ENCODE measurements around the gene TPRG1L.

TPRG1L gene

DNA sequence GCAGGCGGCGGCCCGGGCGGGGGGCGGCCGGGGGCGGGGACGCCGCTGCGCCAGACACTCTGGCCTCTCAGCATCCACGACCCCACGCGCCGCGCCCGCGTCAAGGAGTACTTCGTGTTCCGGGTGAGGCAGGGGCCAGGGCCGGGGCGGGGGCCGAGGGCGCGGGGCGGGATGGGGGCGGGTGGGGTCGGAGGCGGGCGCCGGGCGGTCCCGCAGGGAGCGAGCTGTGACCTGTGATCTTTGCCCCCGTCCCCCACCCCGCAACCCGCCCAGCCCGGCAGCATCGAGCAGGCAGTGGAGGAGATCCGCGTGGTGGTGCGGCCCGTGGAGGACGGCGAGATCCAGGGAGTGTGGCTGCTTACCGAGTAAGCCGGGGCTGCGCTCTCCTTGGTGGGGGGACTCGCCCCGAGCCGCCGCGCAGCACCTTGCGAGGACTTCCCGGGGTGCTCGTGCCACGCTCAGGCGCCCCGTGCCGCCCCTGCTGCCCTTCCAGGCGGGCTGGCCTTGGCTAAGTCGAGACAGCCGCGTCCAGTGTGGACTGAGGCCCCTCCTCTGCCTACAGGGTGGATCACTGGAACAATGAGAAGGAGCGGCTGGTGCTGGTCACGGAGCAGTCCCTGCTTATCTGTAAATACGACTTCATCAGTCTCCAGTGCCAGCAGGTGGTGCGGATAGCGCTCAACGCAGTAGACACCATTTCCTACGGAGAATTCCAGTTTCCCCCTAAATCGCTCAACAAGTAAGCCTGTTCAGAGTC, 514 bp downstream of the TPRG1L start (continued):
- peak; percentile 65; the same call in 1 of the 2 replicates for TF ChIP-seq ZNF10 (tag by site-specific recombination; IDR thresholded peaks at IDR 0.05)
- TF ChIP-seq ZNF335 (tag by site-specific recombination; conservative IDR thresholded peaks at IDR 0.05) = peak; percentile 67
- no peak for TF ChIP-seq ZNF26 (tag by site-specific recombination; IDR thresholded peaks at IDR 0.05)
- 0 out of 2 replicates have a peak, but pooled peaks have one; percentile 12 for TF ChIP-seq ZNF423 (tag by site-specific recombination; IDR thresholded peaks at IDR 0.05)
- peak; percentile 61 for TF ChIP-seq ZIC2 (tag by site-specific recombination; IDR thresholded peaks at IDR 0.05)
- TF ChIP-seq ZNF76 (tag by site-specific recombination; IDR thresholded peaks at IDR 0.05; ENCODE audit: borderline replicate concordance, low read depth) = 0 out of 2 replicates have a peak, but pooled peaks have one; percentile 26
- TF ChIP-seq, protein P1, sequence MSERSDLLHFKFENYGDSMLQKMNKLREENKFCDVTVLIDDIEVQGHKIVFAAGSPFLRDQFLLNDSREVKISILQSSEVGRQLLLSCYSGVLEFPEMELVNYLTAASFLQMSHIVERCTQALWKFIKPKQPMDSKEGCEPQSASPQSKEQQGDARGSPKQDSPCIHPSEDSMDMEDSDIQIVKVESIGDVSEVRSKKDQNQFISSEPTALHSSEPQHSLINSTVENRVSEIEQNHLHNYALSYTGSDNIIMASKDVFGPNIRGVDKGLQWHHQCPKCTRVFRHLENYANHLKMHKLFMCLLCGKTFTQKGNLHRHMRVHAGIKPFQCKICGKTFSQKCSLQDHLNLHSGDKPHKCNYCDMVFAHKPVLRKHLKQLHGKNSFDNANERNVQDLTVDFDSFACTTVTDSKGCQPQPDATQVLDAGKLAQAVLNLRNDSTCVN (tag by site-specific recombination; optimal IDR thresholded peaks at IDR 0.05) = peak; percentile 71
- TF ChIP-seq SP3 (tag by site-specific recombination; IDR thresholded peaks at IDR 0.05) = peak; percentile 64
- TF ChIP-seq PATZ1 (tag by site-specific recombination; IDR thresholded peaks at IDR 0.05) = peak; percentile 40

- Histone ChIP-seq H3K4me3 (ENCODE audit: low read depth, low read length) (no peak overlapping the region), H3K27ac (ENCODE audit: extremely low read depth, low read depth, low read length) (no peak overlapping the region), H3K9me3 (ENCODE audit: control insufficient read depth, insufficient read depth, low read depth, low read length) (no peaks in the 10 kb centered on the region), H3K4me1 (ENCODE audit: control insufficient read depth, insufficient read depth, low read length) (no peaks in the 10 kb centered on the region), H3K36me3 (ENCODE audit: control insufficient read depth in 2 of 2, insufficient read depth in 1 of 2, low read length in 2 of 2) (peaks cover 13 to 42% of the 10 kb centered on the region in 2 experiments)
- ChIA-PET POLR2A (no interaction called here), CTCF (interaction anchor here (0.5 to 1.3 kb wide), 7 partner anchors 12 to 173 kb away, joined by 3 to 6 read pairs (median 3); no protein-coding TSS in a partner anchor)
- TF ChIP-seq ZNF19 (tag by site-specific recombination; IDR thresholded peaks at IDR 0.05; ENCODE audit: low read depth) (no peak), ZNF670 (tag by site-specific recombination; IDR thresholded peaks at IDR 0.05; ENCODE audit: low read depth) (no peak), ZSCAN16 (tag by site-specific recombination; IDR thresholded peaks at IDR 0.05) (no peak), ZNF585B (tag by site-specific recombination; IDR thresholded peaks at IDR 0.05) (no peak), GLI4 (tag by site-specific recombination; IDR thresholded peaks at IDR 0.05) (no peak), KLF1 (tag by site-specific recombination; IDR thresholded peaks at IDR 0.05) (no peak), SP7 (tag by site-specific recombination; IDR thresholded peaks at IDR 0.05) (no peak), ZNF521 (tag by site-specific recombination; IDR thresholded peaks at IDR 0.05) (no peak)
- TF ChIP-seq, protein P2, sequence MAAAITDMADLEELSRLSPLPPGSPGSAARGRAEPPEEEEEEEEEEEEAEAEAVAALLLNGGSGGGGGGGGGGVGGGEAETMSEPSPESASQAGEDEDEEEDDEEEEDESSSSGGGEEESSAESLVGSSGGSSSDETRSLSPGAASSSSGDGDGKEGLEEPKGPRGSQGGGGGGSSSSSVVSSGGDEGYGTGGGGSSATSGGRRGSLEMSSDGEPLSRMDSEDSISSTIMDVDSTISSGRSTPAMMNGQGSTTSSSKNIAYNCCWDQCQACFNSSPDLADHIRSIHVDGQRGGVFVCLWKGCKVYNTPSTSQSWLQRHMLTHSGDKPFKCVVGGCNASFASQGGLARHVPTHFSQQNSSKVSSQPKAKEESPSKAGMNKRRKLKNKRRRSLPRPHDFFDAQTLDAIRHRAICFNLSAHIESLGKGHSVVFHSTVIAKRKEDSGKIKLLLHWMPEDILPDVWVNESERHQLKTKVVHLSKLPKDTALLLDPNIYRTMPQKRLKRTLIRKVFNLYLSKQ (tag by site-specific recombination; IDR thresholded peaks at IDR 0.05; ENCODE audit: borderline replicate concordance) = no peak
- TF ChIP-seq, protein P3, sequence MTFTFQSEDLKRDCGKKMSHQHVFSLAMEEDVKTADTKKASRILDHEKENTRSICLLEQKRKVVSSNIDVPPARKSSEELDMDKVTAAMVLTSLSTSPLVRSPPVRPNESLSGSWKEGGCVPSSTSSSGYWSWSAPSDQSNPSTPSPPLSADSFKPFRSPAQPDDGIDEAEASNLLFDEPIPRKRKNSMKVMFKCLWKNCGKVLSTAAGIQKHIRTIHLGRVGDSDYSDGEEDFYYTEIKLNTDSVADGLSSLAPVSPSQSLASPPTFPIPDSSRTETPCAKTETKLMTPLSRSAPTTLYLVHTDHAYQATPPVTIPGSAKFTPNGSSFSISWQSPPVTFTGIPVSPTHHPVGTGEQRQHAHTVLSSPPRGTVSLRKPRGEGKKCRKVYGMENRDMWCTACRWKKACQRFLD (tag by site-specific recombination; IDR thresholded peaks at IDR 0.05) = no peak
- TF ChIP-seq, protein P4, sequence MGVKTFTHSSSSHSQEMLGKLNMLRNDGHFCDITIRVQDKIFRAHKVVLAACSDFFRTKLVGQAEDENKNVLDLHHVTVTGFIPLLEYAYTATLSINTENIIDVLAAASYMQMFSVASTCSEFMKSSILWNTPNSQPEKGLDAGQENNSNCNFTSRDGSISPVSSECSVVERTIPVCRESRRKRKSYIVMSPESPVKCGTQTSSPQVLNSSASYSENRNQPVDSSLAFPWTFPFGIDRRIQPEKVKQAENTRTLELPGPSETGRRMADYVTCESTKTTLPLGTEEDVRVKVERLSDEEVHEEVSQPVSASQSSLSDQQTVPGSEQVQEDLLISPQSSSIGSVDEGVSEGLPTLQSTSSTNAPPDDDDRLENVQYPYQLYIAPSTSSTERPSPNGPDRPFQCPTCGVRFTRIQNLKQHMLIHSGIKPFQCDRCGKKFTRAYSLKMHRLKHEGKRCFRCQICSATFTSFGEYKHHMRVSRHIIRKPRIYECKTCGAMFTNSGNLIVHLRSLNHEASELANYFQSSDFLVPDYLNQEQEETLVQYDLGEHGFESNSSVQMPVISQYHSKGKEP (tag by site-specific recombination; IDR thresholded peaks at IDR 0.05) = no peak
Measured at GRCh38 chr1:3626025-3626424, 1.2 kb downstream of the TPRG1L start.
